ENCODE data around the gene SIX1.

GRCh38 chr14:60644666-60645065, 4.6 kb downstream of the SIX1 start:
- TF ChIP-seq ZBTB8A (CRISPR knock-in tag; IDR thresholded peaks at IDR 0.05; ENCODE audit: borderline replicate concordance, low read depth) (no peak), EP300 (IDR thresholded peaks at IDR 0.05; ENCODE audit: low read depth in 2 of 2, low read length in 2 of 2) (no peak), EP300 (CRISPR knock-in tag; IDR thresholded peaks at IDR 0.05; ENCODE audit: borderline replicate concordance) (no peak), ZHX1 (CRISPR knock-in tag; IDR thresholded peaks at IDR 0.05; ENCODE audit: low read depth) (no peak), FOXM1 (CRISPR knock-in tag; IDR thresholded peaks at IDR 0.05) (no peak)
- TF ChIP-seq, protein P1, sequence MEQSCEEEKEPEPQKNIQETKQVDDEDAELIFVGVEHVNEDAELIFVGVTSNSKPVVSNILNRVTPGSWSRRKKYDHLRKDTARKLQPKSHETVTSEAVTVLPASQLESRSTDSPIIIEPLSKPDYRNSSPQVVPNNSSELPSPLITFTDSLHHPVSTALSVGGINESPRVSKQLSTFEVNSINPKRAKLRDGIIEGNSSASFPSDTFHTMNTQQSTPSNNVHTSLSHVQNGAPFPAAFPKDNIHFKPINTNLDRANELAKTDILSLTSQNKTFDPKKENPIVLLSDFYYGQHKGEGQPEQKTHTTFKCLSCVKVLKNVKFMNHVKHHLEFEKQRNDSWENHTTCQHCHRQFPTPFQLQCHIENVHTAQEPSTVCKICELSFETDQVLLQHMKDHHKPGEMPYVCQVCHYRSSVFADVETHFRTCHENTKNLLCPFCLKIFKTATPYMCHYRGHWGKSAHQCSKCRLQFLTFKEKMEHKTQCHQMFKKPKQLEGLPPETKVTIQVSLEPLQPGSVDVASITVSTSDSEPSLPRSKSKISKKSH (CRISPR knock-in tag; IDR thresholded peaks at IDR 0.05; ENCODE audit: borderline replicate concordance): no peak
- TF ChIP-seq, protein P2, sequence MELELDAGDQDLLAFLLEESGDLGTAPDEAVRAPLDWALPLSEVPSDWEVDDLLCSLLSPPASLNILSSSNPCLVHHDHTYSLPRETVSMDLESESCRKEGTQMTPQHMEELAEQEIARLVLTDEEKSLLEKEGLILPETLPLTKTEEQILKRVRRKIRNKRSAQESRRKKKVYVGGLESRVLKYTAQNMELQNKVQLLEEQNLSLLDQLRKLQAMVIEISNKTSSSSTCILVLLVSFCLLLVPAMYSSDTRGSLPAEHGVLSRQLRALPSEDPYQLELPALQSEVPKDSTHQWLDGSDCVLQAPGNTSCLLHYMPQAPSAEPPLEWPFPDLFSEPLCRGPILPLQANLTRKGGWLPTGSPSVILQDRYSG (CRISPR knock-in tag; IDR thresholded peaks at IDR 0.05): no peak
- TF ChIP-seq, protein P3, sequence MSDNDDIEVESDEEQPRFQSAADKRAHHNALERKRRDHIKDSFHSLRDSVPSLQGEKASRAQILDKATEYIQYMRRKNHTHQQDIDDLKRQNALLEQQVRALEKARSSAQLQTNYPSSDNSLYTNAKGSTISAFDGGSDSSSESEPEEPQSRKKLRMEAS (IDR thresholded peaks at IDR 0.05): no peak
